Stimulated activated CD8-positive, alpha-beta memory T cell treated with anti-CD3 and anti-CD28 coated beads, Interleukin-2, amount 100 ng/mL, for 1 hour (primary cell): Measurements from ENCODE around the gene TTC14.
"Not testable (repeated sequence)": the region's sequence is repeated elsewhere in the genome, so short reads cannot be mapped to it uniquely, and the experiment has no call there.

Source experiments
- DNase-seq, 2 donors: peaks; one replicate each; pipeline ENCODE4 v3.0.0-alpha.2; 2020; ENCODE audit warnings: low read depth in 2 of 2

Gene TTC14

GRCh38 chr3:180601688-180602666 lies at the start of gene TTC14:
Gene TTC14, plus strand, starts transcription at chr3:180602163. Its CDS starts 99 bp downstream, at chr3:180602262.
- peak; percentile 83 to 85 for DNase-seq

- no peak for DNase-seq
These were observed 38.6 kb upstream of the TTC14 start for GRCh38 chr3:180563406-180563805.

- DNase-seq = no peak
These were observed 37.3 kb upstream of the TTC14 start for GRCh38 chr3:180564676-180565075.

- no peak for DNase-seq
These were observed 31.7 kb upstream of the TTC14 start for GRCh38 chr3:180570238-180570637.

- no peak for DNase-seq
These were observed 29.9 kb upstream of the TTC14 start for GRCh38 chr3:180571831-180572598.

- DNase-seq = no peak
These were observed 26.4 kb upstream of the TTC14 start for GRCh38 chr3:180575571-180575970.

GRCh38 chr3:180580934-180581333 lies 21.0 kb upstream of the TTC14 start:
- no peak for DNase-seq

- no peak for DNase-seq
These were observed 11.6 kb upstream of the TTC14 start for GRCh38 chr3:180590396-180590795.

GRCh38 chr3:180593631-180594030 lies 8.3 kb upstream of the TTC14 start:
- DNase-seq = not testable (repeated sequence)

- DNase-seq = no peak
These were observed 7.1 kb upstream of the TTC14 start for GRCh38 chr3:180594631-180595558.

- DNase-seq = no peak
These were observed 6.4 kb upstream of the TTC14 start for GRCh38 chr3:180595559-180595935.

GRCh38 chr3:180600473-180600872 lies 1.5 kb upstream of the TTC14 start:
- no peak for DNase-seq

- no peak for DNase-seq
These were observed 9.0 kb downstream of the TTC14 start for GRCh38 chr3:180611006-180611405.

- no peak for DNase-seq
These were observed 10.4 kb downstream of the TTC14 start for GRCh38 chr3:180612364-180612763.

GRCh38 chr3:180615954-180616353 lies 14.0 kb downstream of the TTC14 start:
- no peak for DNase-seq

- DNase-seq = no peak
These were observed 15.1 kb downstream of the TTC14 start for GRCh38 chr3:180617049-180617448.

GRCh38 chr3:180618563-180618962 lies 16.6 kb downstream of the TTC14 start:
- DNase-seq = not testable (repeated sequence)

GRCh38 chr3:180619723-180620122 lies 17.8 kb downstream of the TTC14 start:
- DNase-seq = no peak

- DNase-seq = no peak
These were observed 22.8 kb downstream of the TTC14 start for GRCh38 chr3:180624714-180625113.

- no peak for DNase-seq
These were observed 24.9 kb downstream of the TTC14 start for GRCh38 chr3:180626844-180627243.

- no peak for DNase-seq
These were observed 28.4 kb downstream of the TTC14 start for GRCh38 chr3:180630371-180630770.

- DNase-seq = no peak
These were observed 29.4 kb downstream of the TTC14 start for GRCh38 chr3:180631317-180631716.
